Erythroblast (primary cell): Measurements from ENCODE around the gene FLYWCH1.

Experiments used
- GATA1 ChIP-seq: IDR thresholded peaks from 2 replicates; pipeline ENCODE4 v1.6.1; 2011; ENCODE audit warnings: low read depth, mild to moderate bottlenecking, control low read depth, low read length, moderate library complexity
- POLR2A ChIP-seq: IDR thresholded peaks from 2 replicates; pipeline ENCODE4 v1.6.1; 2011; ENCODE audit warnings: mild to moderate bottlenecking, low read length

GRCh38 chr16:2971985-2972784 is 60.5 kb downstream of the FLYWCH1 start:
- no peak for TF ChIP-seq POLR2A
- no peak for TF ChIP-seq GATA1
